KG1 (cell line): ENCODE results near the gene SOWAHA.
"Not testable (repeated sequence)": the region's sequence is repeated elsewhere in the genome, so short reads cannot be mapped to it uniquely, and the experiment has no call there.

Experiments used
- DNase-seq: peaks from one replicate; lab custom pipeline; 2025; lab: John Stamatoyannopoulos, UW

The SOWAHA gene

DNA sequence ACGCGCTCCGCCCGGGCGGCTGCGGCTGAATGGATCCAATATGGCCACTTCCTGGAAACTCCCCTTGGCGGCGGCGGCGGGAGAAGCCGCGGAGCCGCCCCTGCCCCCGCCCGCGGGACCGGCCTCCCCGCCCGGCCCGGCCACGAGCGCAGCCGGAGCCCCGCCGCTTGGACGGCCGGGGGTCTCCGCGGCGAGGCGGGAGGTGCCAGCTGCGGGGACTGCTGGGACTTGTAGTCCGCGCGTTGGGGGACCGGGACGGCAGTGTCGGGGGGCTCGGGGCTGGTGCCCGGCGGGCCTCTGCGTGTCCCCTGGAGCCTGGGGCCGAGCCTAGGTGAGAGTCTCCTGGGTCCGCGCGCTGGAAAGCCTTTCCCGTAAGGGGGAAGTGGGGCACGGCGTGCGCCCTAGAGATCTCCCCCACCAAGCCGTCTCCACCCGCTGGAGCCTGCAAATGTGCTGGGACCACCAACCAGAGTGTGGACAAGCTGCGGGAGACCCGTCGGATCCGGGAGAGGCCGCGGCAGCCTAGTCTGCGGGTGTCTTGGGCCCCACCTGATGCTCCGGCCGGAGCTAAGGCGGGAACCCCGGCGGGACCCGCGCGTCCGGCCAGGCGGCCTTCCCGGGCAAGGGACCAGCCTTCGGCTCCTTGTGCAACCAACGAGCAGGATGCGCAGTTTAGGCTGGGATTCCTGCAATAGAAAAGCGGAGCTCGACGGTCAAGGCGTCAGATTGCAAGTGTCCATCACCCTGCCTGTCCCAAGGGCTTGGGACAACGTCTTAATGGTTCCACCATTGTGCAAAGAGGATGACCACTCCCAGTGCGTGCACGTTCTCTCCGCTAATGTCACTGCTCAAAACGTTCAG lies 35.7 kb upstream of the SOWAHA start, which contains the start of gene SEPTIN8:
Gene SEPTIN8, minus strand, starts transcription at position 31 of the 861 bp plus-strand sequence. CDS start 102 bp downstream, outside the sequence.
- no peak for DNase-seq

DNA sequence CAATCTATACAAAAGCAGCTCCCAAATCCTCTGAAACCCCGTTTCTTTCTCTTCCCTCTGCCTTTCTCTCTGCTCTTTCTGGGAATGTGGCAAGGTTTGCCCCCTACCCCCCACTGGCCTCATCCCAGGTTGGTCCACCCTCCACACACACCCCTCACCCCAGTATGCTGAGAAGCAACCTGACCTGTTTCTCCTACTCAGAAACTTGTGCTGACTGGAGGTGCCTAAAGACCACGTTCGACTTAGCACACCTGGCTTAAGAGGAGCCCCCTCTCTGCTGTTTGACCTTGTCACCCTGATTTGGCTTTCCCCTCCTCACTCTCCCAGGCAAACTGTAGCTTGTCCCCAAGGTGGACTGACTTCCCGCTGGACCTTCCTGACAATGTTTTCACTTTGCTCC lies 35.0 kb upstream of the SOWAHA start:
- no peak for DNase-seq

DNA sequence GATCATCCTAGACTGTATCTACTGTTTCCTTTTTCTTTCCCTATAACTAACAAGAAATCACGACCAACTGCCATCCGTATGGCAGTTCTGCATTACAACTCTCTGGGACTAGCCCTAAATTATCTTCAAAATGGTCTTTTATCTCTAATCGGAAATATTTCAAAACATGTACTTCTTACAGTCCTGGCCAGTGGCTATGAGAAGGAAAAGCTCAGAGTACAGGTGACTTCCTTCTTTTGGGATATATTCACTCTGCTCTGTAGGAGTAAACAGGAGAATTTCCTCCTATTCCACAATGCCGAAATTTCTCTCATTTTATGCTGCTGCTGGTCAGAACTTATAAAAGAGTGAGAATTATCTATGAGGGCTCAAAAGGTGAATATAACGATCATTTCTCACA lies 34.2 kb upstream of the SOWAHA start:
- DNase-seq: no peak

DNA sequence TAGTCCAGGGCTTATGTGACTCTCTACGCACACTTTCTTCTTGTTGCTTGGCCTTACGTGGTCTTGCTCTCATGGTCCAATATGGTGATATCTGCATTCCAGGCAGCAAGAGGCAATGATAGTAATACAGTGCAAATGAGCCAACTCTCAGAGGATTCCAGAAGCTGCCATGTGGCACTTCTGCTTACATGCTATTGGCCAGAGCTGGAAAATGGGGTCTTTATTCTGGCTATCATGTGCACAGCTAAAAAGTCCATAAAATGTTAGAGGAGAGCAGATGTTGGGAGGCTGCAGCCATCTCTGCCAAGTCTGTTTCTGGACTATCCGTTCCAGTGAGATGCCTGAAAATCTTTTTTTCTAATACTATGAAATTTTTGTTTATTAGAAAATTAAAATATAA lies 33.1 kb upstream of the SOWAHA start:
- no peak for DNase-seq

DNA sequence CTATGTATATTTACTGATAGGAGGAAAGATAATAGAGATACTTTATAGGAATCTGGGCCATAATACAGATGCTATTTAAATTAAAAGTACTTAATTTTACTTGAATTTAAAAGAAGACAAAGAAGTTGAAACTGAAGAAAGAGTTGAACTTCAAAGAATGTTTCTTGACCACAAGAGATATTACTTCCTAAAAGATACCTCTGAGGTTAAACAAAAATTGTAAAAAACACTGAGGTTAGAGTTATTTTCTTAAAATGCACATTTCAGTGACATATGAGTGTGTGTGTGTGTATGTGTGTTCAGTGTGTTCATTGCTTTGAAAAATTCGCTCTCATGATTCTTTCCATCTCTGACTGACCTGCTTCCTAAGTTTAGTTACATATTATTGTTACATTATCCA lies 32.5 kb upstream of the SOWAHA start:
- DNase-seq: no peak

DNA sequence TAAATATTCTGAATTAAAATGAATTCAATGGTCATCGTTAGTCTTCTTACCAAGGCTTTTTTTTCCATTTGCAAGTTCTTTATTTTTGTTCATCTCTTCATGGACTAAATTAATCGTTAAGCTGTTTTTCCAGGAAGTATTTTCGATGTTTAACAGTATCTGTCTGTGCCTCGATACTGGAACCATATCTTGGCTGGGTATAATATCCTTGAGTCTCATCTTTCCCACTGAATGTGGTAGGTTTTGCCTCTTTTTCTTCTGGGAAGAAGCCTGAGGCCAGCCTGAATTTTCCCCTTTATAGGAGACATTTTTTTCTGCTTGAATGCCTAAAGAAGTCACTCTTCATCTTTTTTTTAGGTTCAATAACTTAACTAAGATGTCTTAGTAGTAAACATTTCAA lies 32.1 kb upstream of the SOWAHA start:
- DNase-seq: no peak

DNA sequence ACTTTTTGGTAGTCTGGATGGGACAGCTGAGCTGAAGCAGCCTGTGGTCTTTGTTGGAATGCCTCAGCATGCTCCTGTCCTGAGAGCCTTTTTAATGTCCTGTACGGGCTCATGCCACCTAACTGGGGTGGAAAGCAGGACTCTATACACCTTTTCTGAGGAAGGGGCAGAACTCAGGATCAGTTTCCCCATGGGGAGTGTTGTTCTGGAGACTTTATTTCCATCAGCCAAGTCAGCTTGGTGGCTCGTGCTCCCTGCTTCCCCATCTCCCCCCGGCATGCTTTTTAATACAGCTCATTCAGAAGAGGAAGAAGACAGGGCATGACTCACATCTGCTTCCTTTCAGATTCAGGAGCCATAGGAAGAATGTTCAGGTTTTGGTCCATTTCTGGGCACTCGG lies 31.0 kb upstream of the SOWAHA start:
- DNase-seq: no peak

DNA sequence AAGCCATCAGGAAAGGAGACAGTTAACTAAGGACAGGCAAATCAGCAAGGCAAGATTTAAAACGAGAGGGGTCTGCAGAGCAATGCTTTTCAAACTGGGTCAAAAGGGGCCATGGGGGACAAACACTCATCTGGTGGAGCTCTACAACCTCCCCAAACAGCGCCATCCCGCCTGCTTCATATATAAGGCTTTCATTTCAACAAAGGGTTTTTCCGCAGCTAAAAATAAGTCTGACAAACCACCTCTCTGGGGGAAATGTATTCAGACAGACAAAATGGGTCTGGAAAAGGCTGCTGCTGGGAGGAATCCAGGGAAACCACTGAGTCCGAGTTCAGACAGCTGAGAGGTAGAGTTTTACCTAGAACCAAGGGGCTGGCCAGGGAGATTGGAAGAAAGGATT lies 27.7 kb upstream of the SOWAHA start:
- DNase-seq: no peak

DNA sequence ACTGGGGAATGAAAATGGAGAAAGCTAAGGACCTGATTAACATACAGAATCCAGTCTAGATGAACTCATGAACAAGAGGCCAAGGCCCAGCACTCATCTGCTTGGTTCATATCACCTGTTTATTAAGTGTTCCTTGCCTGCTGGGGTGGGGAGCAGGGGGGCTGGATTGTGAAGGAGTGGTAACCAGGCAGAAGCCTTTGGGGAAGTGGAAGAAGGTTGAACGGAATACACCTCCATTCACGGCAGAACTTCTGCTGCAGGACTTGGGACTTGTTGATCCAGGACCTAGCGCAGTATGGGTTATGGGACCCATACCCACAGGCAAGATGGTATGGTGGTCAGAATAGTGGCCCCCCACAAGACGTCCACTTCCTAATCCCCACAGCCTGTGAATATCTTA lies 27.2 kb upstream of the SOWAHA start:
- DNase-seq: no peak

DNA sequence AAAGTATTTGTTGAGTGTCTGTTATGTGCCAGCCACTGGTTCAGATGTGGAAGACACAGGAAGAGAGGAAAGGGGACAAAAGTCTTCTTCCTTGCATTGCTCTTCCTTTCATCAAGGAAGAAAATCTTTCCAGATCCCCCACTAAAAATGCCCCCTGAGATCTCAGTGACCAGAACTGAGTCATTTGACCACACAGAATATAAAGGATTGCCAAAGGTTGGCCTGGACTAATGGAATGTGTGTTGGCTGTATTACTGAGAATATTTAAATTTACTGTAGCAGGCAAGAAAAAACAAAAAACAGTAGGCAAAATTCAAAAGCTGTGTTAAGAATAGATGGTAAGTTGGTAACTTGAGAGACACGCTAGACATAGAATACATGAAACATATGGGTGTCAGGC lies 26.0 kb upstream of the SOWAHA start:
- DNase-seq: no peak

DNA sequence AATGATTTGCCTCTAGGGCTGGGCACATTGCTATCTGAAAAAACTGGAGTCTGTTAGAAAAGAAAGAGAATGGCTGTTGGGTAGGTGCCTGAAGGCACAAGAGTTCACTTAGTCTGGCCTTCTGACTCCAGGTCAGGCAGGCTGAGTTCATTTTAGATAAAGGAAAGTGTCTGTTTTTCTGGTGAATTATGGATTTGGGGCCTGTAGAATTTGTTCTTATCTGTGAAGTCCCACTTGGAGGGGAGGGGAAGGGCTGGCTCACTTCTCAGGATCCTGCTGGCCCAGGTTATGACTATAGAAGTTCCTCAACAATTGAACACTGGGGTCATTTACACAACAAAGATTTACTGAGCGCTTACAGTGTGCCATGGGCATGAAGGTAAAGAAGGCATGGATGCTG lies 24.6 kb upstream of the SOWAHA start:
- no peak for DNase-seq

DNA sequence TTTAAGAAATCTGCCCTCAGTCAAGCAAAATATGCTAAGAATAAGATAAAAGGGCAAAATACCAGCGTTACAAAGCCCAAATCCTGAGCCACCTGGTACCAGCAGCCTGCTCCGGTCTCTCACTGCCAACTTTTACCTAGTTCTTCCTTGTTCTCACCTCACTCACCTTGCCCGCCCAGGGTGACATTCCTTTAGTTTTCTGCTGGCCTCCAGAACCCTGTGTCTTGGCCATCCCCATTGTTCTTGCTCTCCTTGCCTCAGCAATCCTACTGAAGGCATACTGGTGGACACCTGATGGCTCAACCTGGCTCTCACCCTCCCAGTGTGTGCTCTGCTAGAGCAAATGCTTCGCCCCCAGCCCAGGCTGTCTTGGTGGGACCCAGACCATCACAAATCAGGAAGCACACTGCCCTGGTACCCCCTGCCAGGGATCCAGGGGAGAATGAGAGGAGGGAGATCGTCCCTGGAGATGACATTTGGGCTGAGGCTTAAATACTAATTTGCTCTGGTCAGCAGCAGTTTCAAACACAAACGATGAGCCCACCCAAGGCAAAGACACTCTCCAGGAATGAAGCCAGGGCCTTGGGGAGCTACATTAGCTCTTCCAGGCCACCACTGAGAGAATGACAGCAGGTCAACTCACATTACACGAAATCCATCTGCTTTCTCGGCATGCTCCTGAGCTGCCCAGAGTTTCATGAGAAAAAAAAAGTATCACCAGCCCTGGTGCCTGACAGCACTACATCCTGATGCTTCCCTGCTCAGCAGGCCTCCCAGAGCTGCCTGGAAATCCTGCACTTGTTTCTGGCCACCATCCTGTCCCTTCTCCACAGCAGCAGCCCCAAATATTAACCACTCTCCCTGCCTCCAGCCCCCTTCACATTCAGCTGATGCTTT lies 23.9 kb upstream of the SOWAHA start:
- no peak for DNase-seq

DNA sequence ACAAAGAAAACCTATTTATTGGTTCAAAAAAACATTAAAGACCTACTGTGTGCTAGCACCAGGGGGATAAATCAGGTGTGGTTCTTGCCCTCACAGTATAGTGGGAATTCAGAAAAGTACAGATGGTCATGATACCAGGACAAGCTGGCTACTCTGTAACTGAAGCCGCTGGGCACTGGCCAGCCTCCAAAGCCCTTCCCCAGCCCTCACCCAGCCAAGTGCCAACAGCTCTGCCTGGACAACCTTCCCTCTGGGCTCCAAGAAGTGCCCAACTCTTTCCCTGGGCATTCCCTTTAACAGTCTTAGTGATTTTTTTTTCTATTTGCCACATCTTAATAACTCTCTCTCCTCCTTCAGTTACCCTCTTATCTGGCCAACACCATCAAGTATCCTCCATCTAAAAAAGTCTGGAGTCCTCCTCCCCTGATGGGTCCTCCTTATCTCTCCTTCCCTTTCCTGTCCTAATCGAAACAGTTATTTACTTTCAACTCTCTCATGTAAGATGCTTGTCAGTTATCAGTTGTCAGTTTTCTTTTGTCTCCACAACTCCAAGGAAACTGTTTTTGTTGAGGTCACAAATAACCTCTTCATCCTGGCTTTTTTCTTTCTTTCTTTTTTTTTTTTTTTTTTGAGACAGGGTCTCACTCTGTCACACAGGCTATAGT lies 22.8 kb upstream of the SOWAHA start:
- no peak for DNase-seq

DNA sequence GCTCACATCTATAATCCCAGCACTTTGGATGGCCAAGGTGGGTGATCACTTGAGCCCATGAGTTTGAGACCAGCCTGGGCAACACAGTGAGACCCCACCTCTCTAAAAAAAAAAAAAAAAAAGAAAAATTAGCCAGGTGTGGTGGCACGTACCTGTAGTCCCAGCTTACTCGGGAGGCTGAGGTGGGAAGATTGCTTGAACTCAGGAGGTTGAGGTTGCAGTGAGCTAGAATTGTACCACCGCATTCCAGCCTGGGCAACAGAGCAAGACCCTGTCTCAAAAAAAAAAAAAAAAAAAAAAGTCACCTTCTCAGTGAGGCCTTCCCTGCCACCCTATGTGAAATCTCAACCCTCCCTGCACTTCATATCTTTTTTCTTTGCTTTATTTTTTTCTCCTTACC lies 22.1 kb upstream of the SOWAHA start:
- DNase-seq: no peak

DNA sequence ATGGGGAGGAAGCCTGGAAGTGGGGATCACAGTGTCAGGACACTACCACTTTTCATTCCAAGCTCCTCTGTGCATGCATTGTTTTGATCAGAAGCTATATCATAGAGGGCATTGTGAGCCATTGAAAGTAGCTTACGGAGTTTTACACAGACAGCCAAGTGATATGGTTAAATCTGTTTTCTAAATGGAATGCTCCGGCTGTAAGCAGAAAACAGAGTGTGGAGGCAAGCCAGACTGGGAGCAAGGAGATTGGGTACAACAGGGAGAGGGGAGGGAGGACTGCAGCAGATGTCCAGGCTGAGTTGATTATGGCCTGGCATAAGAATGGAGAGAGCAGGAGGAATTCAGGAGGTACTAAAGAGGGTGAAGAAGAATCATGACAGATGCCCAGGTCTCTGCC lies 15.5 kb upstream of the SOWAHA start:
- DNase-seq: no peak

DNA sequence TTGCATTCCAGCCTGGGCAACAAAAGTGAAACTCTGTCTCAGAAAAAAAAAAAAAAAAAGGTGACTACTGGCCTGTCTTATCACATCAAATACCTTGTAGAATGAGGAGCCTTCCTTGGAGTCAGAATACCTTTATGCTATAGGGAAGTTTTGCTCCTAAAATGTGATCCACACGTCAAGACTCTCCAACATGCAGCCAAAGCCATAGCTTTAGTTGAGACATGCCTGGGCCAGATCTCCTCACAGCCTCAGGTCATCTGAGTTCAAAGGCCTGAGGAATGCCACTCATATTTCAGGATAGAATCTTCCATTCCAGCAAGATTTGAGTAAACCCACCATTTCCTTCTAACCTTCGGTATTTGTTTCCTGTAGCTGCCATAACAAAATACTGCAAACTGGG lies 13.7 kb upstream of the SOWAHA start:
- DNase-seq: no peak

DNA sequence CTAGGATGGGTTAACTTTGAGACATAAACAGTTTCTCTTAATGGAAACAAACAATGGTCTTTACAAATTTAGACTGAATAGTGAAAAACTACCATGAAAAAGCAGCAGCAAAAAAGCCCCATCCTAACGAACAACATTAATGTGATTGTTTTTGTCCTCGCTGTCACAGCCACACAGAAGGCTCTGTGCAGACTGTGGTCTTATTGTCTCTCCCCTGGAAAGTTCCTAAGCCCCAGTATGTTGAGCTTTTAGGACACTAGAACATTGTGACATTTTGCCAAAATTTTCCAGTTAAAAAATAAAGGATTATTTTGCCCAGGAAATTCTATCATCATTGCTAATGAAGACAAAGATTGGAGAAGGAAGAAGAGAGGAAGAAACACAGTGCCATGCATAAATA lies 12.6 kb upstream of the SOWAHA start:
- DNase-seq: no peak

DNA sequence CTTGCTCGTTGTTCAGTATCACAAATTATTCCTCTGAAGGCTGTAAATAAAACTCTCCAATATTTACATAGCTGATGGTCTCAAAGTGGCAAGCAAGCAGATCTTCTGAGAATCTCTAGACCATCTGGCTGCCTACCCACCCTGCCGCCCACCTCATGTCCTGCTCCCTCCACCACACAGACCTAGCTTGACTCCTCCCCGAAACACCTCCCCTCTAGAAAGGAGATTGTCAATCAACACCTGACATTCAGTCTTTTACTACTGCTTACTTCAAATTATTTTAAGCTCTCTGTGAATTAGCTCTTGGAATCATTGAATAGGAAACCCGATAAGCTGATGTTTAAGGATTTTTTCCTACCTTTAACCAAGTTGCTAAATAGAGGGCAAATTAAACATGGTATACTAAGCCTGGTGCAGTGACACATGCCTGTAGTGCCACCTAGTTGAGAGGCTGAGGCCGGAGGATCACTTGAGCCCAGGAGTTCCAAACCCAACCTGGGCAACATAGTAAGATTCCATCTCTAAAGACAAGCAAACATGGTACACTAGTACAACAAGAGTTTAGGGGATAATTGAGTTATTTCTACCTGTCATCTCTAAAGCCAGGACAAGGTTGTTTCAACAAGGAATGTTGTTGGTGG lies 10.9 kb upstream of the SOWAHA start:
- no peak for DNase-seq

DNA sequence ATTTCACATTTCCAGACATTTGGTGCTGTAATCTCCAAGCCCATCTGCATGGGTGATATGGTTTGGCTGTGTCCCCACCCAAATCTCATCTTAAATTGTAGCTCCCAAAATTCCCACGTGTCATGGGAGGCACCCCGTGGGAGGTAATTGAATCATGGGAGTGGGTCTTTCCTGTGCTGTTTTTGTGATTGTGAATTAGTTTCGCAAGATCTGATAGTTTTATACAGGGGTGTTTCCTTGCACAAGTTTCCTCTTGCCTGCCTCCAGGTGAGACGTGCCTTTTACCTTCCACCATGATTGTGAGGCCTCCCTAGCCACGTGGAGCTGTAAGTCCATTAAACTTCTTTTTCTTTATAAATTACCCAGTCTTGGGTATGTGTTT lies 10.4 kb upstream of the SOWAHA start:
- DNase-seq: not testable (repeated sequence)

DNA sequence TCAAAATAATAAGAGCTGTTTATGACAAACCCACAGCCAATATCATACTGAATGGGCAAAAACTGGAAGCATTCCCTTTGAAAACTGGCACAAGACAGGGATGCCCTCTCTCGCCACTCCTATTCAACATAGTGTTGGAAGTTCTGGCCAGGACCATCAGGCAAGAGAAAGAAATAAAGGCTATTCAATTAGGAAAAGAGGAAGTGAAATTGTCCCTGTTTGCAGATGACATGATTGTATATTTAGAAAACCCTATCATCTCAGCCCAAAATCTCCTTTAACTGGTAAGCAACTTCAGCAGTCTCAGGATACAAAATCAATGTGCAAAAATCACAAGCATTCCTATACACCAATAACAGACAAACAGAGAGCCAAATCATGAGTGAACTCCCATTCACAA lies 8.9 kb upstream of the SOWAHA start:
- DNase-seq: not testable (repeated sequence)

DNA sequence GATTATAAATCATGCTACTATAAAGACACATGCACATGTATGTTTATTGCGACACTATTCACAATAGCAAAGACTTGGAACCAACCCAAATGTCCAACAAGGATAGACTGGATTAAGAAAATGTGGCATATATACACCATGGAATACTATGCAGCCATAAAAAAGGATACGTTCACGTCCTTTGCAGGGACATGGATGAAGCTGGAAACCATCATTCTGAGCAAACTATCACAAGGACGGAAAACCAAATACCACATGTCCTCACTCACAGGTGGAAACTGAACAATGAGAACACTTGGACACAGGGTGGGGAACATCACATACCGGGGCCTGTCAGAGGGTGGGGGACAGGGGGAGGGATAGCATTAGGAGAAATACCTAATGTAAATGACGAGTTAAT lies 7.2 kb upstream of the SOWAHA start:
- DNase-seq: not testable (repeated sequence)

DNA sequence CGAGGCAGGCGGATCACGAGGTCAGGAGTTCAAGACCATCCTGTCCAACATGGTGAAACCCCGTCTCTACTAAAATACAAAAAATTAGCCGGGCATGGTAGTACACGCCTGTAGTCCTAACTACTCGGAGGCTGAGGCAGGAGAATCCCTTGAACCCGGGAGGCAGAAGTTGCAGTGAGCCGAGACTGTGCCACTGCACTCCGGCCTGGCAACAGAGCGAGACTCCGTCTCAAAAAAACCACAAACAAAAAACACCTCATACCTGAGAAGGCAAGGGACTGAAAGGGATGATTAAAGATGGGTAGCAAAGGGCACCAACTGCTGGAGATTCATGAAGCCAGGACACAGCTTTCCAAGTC lies 6.3 kb upstream of the SOWAHA start:
- DNase-seq: not testable (repeated sequence)
